NCI-H69 (cell line): ENCODE data around the gene SLC12A8.

Experiments
- DNase-seq: peaks from one replicate; lab custom pipeline; 2025; lab: John Stamatoyannopoulos, UW

The SLC12A8 gene, protein sequence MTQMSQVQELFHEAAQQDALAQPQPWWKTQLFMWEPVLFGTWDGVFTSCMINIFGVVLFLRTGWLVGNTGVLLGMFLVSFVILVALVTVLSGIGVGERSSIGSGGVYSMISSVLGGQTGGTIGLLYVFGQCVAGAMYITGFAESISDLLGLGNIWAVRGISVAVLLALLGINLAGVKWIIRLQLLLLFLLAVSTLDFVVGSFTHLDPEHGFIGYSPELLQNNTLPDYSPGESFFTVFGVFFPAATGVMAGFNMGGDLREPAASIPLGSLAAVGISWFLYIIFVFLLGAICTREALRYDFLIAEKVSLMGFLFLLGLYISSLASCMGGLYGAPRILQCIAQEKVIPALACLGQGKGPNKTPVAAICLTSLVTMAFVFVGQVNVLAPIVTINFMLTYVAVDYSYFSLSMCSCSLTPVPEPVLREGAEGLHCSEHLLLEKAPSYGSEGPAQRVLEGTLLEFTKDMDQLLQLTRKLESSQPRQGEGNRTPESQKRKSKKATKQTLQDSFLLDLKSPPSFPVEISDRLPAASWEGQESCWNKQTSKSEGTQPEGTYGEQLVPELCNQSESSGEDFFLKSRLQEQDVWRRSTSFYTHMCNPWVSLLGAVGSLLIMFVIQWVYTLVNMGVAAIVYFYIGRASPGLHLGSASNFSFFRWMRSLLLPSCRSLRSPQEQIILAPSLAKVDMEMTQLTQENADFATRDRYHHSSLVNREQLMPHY

DNA sequence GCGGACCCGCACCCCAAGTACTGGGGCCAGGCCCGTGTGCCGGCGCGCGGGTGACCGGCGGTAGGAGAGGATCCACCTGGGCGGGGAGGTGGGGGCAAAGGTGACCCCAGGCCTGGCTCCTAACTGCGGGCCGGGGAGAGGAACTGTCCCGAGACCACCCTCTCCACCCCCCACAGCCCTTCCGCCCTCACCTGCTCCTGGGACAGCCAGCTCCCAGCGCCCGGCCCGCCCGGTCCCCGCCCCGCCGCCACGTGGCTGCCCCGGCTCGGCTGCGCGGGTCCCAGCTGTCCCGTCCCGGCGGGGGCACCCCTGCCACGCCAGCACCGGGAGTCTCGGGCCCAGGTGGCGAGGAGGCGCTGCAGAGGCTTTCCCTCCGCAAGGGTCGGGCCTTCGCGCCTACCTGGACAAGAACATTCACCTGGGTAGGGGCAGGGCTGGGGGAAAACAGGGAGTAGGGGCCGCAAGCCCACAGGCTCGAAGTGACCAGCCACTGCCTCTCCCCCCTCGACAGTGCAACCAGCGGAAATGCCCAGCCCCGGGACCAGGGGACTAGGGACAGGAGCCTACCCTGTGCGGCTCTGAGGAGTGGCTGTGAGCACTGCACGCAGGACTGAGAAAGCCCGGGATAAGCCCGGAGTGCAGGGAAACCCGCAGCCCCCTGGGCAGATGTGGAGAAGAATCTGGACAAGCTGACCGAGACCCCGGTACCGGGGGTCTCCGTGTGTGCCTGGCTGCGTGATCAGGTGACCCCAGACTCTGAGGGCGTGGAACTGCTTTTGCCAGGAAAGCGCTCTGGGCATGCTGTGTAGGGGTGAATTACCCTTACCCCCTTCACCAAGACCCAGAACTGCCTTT, at the start of gene SLC12A8:
SLC12A8 (minus strand) TSS at position 240 of the 855 bp plus-strand sequence. CDS start 1,399 bp downstream, outside the sequence.
- peak; percentile 18 for DNase-seq

DNA sequence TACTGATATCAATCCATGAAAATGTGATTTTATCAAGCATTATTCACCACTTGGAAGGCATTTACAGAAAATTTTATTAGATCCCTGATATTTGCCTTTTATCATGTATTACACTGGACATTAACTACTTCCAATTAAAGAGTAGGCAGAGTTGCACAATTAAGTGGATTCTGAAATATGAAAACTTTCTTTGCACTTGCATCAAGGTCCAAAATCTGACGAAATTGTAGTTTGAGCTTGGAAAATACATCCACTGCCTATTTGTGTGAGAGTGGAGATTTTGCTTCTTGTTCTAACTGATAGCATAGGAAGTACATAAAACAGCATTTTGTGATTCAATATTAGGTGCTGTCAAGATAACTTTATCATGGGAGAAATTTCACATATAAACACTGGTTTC, 49.6 kb upstream of the SLC12A8 start:
- no peak for DNase-seq

DNA sequence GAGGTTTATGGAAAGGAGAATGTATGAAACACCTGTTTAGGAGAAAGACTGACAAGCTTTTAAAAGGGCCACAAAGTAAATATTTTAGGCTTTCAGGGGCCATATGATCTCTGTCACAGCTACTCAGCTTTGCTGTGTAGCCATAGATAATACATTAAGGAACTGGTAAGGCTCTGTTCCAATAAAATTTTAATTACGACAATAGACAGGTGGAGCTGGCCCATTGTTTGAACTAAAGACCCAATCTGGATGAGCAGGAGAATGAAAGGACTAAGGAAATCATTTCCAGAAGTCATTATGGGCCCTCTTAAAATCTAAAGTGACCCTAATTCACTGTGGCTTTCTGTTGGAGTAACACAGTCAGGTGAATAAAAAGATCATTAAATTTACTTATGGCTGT, 48.5 kb upstream of the SLC12A8 start:
- DNase-seq = peak; percentile 85

DNA sequence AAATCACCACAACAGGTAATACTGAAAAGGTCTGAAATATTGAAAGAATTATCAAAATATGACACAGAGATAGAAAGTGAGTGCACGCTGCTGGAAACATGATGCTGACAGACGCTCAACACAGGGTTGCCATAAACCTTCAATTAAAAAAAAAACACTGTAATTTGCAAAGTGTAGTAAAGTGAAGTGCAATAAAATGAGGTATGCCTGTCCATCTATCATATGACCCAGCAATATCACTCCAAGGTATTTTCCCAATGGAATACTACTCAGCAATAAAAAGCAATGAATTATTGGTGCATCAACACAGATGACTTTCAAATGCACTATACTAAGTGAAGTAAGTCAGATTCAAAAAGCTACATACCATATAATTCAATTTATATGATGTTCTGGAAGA, 47.6 kb upstream of the SLC12A8 start:
- peak; percentile 41 for DNase-seq

DNA sequence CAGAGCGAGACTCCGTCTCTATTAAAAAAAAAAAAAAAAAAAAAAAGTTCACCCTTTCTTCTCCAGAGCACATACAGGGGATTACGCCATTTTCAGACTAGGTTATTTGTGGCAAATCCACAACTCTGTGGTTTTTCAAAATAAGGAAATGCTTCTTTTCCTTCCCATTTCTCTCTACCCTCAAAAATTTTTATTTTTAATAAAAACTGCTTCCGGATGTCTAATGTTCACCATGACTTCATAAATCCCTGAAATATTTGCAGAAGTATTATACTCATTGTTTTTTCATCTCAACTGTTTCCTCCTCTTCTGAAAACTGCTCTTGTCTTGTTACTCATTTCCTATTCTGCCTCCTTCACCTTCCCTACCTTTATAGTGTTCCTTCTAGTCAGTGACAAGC, 45.0 kb upstream of the SLC12A8 start:
- DNase-seq = no peak

DNA sequence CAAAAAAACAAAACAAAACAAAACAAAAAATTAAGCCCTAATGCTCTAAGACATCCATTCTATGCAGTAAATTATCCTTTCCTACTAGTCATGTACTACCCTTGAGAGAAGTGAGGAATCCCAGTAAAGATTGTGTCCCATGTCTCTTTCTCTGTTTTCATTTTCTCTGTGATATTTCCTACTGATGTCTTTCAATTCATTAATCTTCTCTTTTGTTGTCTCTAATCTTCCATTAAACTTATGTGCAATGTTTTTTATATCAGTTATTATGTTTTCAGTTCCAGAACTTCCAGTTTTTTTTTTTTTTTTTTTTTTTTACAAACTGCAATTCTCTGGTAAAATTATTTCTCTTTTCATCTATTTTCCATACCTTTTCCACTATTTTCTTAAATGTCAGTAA, 44.1 kb upstream of the SLC12A8 start:
- no peak for DNase-seq

DNA sequence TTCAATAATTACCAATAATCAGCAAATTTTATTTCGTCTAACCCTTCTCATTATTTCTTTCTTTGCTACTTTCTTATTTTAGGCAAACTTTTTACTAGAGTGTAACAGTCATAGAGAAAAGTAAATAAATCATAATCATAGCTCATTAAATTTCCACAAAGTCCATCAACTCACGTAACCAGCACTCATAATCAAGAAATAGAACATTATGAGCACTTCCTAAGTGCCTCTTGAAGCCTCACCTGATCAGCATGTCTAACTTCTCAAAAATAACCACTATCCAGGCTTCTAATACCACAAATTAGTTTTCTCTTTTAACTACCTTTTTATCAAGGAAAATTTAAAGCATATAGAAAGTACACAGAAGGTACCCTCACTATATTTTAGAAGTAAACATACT, 38.4 kb upstream of the SLC12A8 start:
- DNase-seq = no peak

DNA sequence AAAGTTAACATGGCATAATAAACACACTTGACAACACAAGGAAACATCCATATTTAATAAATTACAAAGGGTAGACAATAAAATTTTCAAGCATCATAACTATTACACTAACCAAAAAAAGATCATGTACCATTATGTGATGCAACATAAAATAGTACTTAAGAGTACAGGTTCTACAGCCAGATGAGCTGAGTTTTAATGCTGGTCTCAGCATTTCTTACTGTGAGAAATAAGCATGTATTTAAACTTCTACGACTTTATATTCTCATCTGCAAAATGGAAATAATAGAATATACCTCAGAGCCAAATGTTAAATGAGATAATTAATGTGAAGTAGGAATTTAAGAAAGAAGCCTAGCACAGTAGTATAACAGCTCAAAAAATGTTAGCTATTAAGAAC, 33.7 kb upstream of the SLC12A8 start:
- no peak for DNase-seq

DNA sequence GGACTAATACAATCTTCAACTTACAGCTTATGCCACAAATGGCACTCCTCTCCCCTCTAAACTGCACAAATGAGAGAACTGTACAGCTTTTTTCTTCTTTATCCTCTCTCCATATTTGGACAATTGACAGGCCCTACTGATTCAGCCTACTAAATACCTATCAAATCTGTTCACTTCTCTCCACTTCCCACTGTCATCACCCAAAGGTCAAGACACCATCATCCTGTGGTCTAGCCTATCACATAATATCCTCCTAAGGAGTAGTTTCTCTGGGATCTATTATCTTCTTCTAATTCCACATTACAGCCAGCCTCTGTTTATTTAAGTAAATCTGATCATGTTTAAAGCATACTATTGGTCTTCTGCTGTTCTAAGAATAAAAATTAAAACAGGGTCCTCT, 33.0 kb upstream of the SLC12A8 start:
- no peak for DNase-seq

DNA sequence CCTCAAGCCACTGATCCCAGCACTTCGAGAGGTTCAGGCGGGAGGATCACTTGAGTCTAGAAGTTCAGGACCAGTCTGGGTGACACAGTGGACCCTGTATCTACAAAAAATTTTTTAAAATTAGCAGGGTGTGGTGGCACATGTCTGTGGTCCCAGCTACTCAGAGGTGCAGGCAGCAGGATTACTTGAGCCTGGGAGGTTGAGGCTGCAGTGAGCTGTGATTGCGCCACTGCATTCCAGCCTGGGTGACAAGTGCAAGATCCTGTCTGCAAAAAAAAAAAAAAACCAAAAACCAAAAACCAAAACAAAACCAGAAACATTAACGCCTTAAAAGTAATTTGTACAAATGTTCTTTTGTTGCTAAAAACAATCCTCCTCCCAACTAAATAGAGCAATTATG, 27.9 kb upstream of the SLC12A8 start:
- no peak for DNase-seq

DNA sequence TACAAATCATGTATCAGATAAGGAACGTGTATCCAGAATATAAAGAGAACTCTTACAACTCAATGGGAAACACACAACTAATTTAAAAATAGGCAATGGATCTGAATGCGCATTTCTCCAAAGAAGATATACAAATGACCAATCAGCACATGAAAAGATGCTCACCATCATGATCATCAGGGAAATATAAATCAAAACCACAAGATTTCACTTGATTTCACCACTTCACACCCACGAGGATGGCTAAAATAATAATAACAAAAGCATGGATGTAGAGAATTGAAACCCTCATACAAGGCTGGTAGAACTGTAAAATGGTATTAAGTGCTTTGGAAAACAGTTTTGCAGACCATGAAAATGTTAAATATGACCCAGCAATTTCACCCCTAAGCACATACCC, 26.7 kb upstream of the SLC12A8 start:
- no peak for DNase-seq

DNA sequence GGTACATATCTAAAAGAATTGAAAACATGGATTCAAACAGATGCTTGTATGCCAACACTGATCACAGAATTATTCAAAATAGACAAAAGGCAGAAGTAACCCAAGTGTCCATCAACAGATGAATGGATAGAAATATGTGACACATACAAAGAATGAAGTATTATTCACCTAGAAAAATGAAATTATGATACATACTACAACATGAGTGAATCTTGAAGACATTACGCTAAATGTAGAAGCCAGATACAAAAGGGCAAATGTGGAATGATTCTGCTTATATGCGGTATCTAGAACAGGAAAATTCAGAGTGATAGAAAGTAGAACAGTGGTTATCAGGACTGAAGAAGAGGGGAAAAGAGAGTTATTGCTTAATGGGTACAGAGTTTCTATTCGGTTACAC, 26.2 kb upstream of the SLC12A8 start:
- no peak for DNase-seq

DNA sequence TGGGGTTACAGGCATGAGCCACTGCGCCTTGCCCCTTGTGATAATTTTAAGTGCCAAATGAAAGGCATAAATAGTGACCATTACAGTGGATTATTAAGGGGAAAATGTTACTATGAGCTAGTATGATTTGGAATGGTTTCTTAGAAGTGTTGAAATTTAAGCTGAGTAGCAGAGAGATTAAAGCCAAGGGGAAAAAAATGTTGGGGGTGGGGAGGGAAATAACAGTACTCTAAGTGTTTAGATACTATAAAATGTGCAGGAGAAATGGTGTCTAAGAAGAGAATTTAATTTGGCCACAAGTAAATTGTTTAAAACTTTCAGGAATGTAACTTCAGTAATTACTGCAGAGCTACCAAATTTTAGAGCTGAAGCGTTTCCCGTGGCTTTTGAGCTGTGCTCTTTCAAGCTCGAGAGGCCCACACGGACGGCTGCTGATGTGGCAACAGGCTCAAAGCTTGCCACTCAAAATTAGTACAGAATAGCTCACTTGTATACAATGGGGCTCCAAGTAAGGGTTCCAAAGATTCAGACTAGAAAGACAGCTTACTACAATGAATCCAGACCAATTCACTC, 23.9 kb upstream of the SLC12A8 start:
- DNase-seq = no peak

DNA sequence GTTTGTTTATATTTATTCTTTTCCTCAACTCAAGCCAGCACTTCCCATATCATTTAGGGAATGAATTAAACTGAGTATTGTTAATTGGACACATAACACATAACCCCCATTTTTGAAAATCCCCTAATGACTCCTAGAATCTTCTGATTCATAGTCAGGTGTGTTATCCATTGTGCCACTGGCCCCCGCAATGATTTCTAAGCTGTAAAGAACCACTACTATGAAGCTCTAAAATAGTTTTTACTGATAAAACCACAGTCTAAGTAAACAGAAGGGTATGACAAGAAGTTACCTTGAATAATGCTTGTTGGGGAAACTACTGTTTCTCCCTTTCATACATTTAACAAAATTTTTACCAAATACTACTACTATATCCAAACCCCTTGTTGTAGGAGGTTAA, 22.3 kb upstream of the SLC12A8 start:
- no peak for DNase-seq

DNA sequence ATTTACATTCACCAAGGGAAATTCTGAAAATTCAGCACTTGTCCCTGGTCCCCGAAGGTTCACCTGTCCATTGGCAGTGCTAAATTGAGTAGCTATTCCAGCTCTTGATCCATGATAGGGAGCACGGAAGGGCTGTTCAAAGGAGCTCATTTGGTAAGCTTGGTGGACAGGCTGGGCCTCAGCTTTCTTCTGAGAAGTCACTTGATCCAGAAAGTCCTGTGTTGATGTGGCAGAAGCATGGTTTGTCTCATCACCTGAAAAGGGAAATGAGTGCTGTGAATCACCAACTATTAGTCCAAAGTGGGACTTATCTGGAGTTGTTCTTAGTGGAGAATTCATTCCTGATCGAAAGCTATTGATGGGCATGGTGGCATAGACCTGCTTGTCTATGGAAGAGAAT, 19.9 kb upstream of the SLC12A8 start:
- no peak for DNase-seq

DNA sequence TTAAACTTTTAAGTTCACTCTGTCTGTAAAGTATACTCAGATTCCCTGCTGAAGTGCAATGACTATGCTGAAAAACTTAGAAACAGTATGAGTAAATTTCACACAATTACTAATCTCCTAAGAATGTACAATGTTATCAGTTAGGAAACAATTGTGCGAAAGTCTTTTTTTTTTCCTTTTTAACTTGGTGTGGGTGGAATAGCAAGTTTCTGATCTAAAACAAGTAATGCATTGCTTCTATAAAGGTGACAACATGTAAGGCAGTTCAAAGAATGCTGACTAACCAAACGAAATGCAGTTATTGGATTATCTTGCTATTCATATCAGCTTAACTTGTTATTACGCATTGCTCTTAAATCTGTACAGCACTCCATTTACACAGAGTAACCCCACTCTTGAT, 19.3 kb upstream of the SLC12A8 start:
- DNase-seq = no peak

DNA sequence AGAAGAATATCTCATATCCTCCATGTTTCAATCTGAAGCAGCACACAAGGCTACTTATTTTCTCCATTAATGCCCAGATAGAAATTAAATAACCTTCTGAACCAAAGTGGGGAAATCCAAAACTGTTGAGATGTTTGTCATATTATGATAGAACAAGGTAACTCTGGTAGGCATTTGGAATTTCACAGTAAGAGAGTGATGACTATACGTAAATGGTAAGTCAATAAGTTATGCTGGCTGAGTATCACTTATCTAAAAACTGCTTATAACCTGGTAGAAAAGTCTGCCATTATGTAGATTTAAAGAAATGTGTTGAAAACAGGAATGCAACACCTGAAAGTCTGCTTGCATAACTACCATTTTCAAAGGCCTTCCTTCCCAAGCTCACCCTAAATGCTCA, 17.2 kb upstream of the SLC12A8 start:
- no peak for DNase-seq

DNA sequence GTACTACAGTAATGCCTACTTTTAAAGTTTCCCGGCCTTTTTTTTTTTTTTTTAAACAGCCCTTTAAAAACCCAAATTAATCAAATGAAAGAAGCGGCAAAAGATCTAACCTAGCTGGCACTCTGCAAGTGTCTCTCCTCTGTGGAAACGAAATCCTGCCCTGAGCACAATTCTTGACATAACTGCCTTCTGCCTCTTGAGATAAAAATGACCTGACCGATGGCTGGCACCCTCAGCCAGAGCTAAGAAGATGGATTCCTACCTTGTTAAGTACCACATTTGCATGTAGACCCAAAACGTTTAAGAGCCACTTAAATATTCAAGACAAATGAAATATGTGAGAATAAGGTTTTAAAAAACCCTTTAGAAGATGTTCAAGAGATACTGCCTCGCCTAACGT, 16.6 kb upstream of the SLC12A8 start:
- DNase-seq = no peak

DNA sequence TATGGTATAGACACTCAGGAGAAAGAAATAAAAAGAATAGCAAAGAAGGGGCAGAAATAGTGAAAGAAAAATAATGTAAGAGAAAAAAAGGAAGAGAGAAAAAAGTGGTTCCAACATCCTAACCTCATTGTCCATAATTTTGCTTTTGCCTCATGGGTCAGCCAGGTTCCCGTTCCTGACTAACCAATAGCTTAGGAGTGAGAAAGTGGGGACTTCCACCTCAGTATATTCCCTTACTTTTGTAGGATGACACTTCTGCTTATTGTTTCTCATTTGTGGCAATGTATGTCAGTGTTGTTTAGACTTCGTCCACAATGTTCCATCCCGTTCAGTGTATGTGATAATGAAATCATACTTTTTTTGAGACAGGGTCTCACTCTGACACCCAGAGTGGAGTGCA, 9.3 kb upstream of the SLC12A8 start:
- DNase-seq = no peak

DNA sequence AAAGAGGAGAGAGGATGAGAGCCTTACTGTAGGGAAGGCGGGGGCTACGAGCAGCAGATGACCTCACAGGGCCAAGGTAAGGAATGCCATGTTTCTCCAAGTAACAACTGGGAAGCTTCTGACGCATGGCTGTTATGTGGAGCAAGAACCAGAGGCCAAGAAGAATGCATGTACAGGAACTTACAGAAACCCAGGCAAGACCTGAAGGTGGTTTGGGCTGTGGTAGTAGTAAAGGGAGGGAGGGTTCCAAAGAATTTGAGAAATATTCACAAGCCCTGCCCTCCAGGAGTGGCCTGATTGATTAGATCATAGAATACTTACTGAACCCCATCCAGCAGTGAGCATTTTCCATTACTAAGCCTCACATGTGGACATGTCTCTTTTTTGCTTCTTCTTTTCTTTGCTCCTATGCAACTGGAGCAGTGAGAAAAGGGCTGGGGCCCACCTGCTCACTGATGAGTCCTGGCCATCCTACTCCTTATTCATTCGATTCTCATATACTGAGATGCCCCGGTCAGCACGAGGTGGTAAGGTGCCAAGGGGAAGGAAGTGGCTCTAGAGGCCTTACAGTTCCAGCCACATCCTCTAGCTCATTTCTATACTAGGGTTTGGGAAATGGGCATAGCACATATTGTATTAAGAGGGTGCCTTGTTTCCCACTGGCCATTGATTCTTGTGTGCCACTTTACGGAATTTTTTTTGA, 8.3 kb upstream of the SLC12A8 start:
- no peak for DNase-seq

DNA sequence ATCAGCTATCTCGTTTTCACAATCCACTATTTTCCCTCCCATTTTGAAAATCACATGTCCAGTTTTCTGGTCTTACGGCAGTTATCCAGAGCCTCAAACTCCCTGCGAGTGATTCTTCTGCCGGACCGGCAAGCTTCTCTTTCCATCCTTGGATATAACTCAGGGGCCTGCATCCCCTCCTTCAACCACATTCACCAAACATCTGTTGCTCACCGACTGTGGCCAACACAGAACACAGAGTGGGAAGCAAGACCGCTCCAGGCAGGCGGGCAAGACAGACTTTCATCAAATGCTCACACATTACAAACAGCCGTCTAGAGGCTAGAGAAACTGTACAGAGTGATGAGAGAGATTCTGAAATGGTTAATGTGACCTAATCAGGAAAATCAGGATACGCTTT, 7.6 kb upstream of the SLC12A8 start:
- DNase-seq = no peak

DNA sequence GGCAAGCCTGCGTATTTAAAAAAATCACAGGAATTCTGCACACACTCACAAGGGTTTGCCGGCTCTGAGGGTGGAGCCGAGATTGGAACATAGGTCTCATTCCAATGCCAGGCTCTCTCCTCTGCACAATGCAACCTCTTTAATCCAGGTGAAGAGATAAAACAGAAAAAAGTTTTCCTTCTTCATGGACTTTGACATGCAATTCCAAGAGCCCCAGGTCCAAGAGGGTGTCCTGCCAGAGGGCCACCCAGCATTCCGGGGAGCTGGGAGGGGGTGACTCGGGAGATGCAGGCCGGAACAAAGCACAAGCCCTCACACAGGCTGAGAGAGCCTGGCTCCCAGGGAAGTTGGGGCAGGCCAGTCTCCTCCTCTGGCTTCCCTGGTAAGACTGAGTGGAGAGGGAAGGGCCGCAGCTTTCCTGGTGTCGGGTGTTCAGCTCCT, 6.7 kb upstream of the SLC12A8 start:
- no peak for DNase-seq
